Measurements from ENCODE around the gene ATXN7. TPM values are rescaled to one million over a fixed set of nuclear protein-coding genes. Genes with fewer than 3 reads are reported as not detected.

Gene ATXN7
- total and polyA plus RNA-seq, 4 donors, result 2.8 to 13.6 (median 5.6) TPM

GRCh38 chr3:63964681-63965485 lies 101.2 kb downstream of the ATXN7 start:
- DNase-seq (ENCODE audit: low spot score), result no peak
- no peak overlapping the region for H3K4me3 ChIP-seq (ENCODE audit: low read depth in 1 of 3, low read length in 3 of 3)
- H3K9me3 ChIP-seq (ENCODE audit: control insufficient read depth in 4 of 4, low read length in 3 of 4), result no peaks in the 10 kb centered on the region
- H3K27me3 ChIP-seq (ENCODE audit: control insufficient read depth in 4 of 4, insufficient read depth in 4 of 4, low read length in 3 of 4), result no peaks in the 10 kb centered on the region
- no peak for TF ChIP-seq HNF4G (IDR thresholded peaks at IDR 0.05)
- TF ChIP-seq ATF3 (IDR thresholded peaks at IDR 0.05), result no peak
- no peak for TF ChIP-seq SP1 (IDR thresholded peaks at IDR 0.05)
- no peak for TF ChIP-seq HNF4A (conservative IDR thresholded peaks at IDR 0.05)
- TF ChIP-seq TAF1 (conservative IDR thresholded peaks at IDR 0.05), result no peak
- no peak for TF ChIP-seq MAX (IDR thresholded peaks at IDR 0.05)
- no peak for TF ChIP-seq REST (IDR thresholded peaks at IDR 0.05)
- no peak for TF ChIP-seq CTCF (IDR thresholded peaks at IDR 0.05; ENCODE audit: low read depth, low read length, missing input control)
- TF ChIP-seq GABPA (IDR thresholded peaks at IDR 0.05 in 1 of 2, conservative IDR thresholded peaks at IDR 0.05 in 1 of 2), result no peak
- TF ChIP-seq FOXA1 (IDR thresholded peaks at IDR 0.05), result no peak
- TF ChIP-seq RXRA (IDR thresholded peaks at IDR 0.05), result no peak
- no peak for TF ChIP-seq NR2F2 (IDR thresholded peaks at IDR 0.05)
- no peak for TF ChIP-seq ZBTB33 (IDR thresholded peaks at IDR 0.05)
- TF ChIP-seq EGR1 (IDR thresholded peaks at IDR 0.05; ENCODE audit: low read depth in 2 of 2), result no peak
- TF ChIP-seq YY1 (IDR thresholded peaks at IDR 0.05), result no peak
- TF ChIP-seq RAD21 (IDR thresholded peaks at IDR 0.05), result no peak
- TF ChIP-seq FOXA2 (IDR thresholded peaks at IDR 0.05), result no peak
- TF ChIP-seq JUND (IDR thresholded peaks at IDR 0.05), result no peak
- H3K27ac ChIP-seq (ENCODE audit: low read depth in 1 of 2, low read length in 2 of 2), result no peak overlapping the region
- H3K36me3 ChIP-seq (ENCODE audit: control insufficient read depth in 4 of 4, insufficient read depth in 3 of 4, low read depth in 1 of 4, low read length in 3 of 4), result peaks cover 0 to 1% (median 0%) of the 10 kb centered on the region in 4 donors
- WGBS, result 83% methylated on average over 6 of the region's 6 CpGs
- peaks cover 12 to 46% (median 37%) of the 10 kb centered on the region in 4 donors for H3K4me1 ChIP-seq (ENCODE audit: control insufficient read depth in 4 of 4, insufficient read depth in 4 of 4, low read length in 3 of 4)
- H3K9ac ChIP-seq (ENCODE audit: low read depth in 1 of 2, low read length in 2 of 2), result no peak overlapping the region

All from liver (tissue), 9 donors.